Endometrial microvascular endothelial cells (primary cell): Measurements from ENCODE around the gene EARS2. TPM values are rescaled to one million over a fixed set of nuclear protein-coding genes. Genes with fewer than 3 reads are reported as not detected.
"Not testable (repeated sequence)": the region's sequence is repeated elsewhere in the genome, so short reads cannot be mapped to it uniquely, and the experiment has no call there.

Experiments
- in situ Hi-C: cut with HindIII; loops from 2 replicates; pipeline ENCODE4 v1.10.0; 2017; ENCODE audit warnings: low sequenced_read_pairs, low pct_unique_long_range_greater_than_20kb; ENCODE audit errors: inconsistent ontology term
- total RNA-seq: library from RNA; depleted of rRNA; stranded (reverse); fragments of >200 nt; gene quantifications from one replicate; pipeline ENCODE4 v1.2.3, GENCODE V29; 2015; ENCODE audit errors: inconsistent ontology term

EARS2 gene
- total RNA-seq, 1 donor from 2014 or later: 16.9 TPM

GRCh38 chr16:23511731-23512130 is 45.4 kb downstream of the EARS2 start:
- in situ Hi-C loops: no loop called here

GRCh38 chr16:23510915-23511270 is 46.3 kb downstream of the EARS2 start:
- in situ Hi-C loops: not testable (repeated sequence)

DNA sequence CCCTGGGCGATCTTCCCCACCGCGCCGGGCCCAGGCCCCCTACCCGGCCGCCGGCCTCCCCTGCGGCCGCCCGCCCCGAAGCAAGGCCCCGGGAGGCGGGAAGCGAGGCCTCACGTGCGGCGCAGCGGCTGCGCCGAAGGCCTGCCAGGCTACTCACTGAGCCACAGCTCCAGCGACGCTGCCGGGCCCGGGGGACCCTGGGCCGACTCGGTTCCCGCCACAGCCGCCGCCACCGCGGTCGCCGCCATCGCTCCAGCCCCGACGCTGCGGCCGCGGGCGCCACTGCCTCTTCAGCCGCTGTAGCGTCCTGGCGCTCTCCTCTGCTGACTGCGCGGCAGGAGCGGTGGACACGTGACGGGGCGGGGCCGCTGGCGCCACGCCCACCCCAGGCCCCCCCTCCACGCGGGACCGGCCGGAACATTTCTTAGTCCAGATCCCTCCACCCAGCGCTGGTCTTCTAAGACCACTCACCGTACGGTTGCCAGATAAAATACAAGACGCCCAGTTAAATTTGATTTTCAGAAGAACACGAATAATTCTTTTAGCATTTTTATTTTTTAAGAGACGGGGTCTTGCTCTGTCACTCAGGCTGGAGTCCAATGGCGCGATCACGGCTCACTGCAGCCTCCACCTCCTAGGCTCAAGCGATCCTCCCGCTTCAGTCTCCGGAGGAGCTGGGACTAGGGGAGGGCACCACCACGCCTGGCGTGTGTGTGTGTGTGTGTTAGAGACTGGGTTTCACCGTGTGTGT is 46.8 kb downstream of the EARS2 start, which contains the start of gene GGA2:
Gene GGA2, minus strand, starts transcription at position 331 of the 751 bp plus-strand sequence. Its CDS starts 83 bp downstream, at position 248.
- in situ Hi-C loops: no loop called here

- in situ Hi-C loops: no loop called here
These were observed 47.4 kb downstream of the EARS2 start for GRCh38 chr16:23509782-23510163.

- in situ Hi-C loops: no loop called here
These were observed 47.8 kb downstream of the EARS2 start for GRCh38 chr16:23509441-23509754.

- in situ Hi-C loops: no loop called here
These were observed 48.3 kb downstream of the EARS2 start for GRCh38 chr16:23508589-23509440.

GRCh38 chr16:23506606-23506994 is 50.5 kb downstream of the EARS2 start:
- in situ Hi-C loops: no loop called here

DNA sequence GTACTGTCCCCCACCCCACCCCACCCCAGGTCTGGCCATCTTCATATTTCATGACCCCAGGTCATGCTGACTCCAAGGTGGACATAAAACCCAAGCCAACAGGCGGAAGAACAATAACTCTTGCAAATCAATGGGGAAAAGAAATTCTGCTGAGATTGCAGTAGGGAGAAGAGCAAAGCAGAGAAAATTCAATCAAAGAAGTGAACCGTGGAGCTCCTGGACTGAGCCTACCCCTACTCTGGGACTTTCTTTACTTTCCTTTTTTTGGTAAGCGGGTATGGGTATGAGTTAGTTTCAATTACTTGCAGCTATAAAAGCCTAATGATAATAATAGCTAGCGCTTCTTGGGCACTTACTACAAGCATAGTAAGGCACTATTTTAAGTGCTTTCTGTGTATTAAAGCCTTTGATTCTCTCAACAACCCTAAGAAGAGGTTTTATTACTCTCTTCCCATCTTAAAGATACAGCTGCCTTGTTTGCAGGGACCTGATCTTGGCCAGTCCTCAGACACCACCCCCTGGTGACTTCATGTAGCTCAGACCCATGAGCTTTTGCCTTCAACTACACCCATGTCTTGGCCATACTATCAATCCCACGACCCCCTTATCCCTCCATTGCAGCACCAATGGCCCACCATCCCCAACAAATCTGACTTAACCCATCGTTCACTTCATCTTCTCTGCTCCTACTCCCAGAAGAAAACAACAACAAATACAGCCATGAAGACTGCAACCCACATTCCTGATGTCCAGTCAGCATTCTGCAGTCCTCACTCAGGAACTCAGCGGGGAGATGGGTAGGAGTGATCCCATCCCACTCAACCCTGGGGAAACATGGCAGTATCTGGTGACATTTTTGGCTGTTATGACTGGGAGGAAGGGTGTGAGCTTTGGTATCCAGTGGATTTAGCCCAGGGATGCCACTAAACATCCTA is 51.2 kb downstream of the EARS2 start:
- in situ Hi-C loops: no loop called here

DNA sequence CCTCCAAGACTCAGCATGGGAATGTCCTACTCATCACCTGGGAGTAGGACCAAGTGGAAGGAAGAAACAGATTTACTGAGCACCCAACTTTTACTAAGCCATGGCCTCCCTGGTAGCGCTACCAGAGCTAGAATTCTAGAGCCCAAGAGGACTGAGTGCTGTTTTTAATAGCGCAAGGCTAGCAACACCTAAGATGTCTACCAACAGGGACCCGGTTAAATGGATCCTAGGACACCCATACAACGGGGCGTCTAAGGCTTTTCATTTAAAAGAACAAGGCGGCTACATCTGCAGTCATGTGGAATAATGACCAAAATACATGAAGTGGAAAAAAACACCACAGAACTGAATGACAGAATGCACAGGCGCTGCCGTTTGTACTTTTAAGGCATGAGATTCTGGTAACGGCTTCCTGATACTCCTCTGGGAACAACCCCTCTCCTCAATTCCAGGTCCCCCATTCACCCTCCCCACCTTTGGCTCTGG is 51.9 kb downstream of the EARS2 start:
- in situ Hi-C loops: no loop called here

GRCh38 chr16:23504453-23505179 is 52.5 kb downstream of the EARS2 start:
- in situ Hi-C loops: no loop called here

DNA sequence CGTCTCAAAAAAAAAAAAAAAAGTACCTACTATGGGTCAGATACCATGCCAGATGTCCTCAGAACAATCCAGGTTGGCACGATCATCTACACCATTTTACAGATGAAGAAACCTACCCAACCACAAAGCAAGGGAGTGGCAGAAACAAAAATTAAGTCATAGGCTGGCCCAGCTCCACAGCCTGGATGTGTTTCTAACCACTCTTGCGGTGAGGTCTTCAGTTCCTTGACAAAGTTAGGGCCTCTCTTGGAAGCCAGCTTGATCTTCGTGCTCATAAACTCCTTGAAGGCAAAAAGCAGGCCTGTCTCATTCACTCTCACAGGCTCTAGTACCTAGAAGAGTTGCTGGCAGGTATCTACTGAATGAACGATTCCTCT is 53.1 kb downstream of the EARS2 start:
- in situ Hi-C loops: no loop called here

DNA sequence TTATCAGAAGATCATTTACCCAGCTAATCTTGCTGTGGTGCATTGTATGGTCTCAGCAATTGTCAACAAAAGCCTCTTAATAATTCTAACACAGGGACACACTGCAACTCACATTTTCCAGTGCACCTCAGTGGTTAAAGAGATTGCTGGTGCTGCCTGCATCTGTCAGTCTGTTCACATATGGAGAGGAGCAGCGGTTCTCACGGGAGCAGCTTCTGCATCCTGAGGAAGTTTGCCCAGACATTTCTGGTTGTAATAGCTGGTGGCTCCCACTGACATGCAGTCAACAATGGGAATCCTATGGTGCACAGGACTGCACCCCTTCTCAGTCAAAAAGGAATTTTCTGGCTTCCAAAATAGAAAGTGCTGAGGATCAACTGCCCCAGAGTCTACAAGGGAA is 54.7 kb downstream of the EARS2 start:
- in situ Hi-C loops: no loop called here

DNA sequence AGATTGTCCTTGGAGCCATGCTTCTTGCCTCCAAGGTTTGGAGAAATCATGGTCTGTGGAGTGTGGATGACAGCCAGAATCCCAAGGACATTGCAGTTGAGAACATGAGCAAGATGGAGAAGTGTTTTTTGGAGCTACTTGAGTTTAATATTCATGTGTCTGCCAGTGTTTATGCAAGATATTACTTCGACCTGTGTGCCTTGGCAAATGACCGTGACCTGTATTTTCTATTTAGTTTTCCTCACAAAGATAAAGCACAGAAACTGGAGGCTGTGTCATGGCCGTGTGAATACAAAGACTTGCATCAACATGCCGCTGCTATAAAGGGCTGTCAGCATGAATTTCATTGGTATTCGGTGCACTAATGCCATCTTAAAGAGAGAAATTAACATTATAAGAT is 55.9 kb downstream of the EARS2 start:
- in situ Hi-C loops: no loop called here

- in situ Hi-C loops: no loop called here
These were observed 56.3 kb downstream of the EARS2 start for GRCh38 chr16:23500862-23501225.

GRCh38 chr16:23500212-23500861 is 56.8 kb downstream of the EARS2 start:
- in situ Hi-C loops: no loop called here

DNA sequence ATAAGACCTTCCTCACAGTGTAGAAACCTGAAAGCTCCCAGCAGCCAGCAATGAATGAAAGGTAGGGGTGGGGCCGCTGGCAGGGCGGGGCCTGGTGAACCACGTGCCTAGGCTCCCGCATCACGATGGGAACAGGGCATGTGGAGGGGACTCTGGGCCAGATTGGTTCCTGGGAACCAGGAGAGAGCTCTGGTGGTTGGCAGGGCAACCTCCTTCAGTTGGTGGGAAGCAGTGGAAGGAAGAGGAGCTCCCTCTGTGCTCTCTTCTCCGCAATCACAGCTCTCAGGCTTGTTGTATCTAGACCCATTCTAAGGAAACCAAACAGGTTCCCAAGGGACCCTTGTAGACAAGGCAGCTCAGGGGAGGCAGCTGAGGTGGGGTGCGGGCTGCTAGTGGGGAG is 57.3 kb downstream of the EARS2 start:
- in situ Hi-C loops: no loop called here

GRCh38 chr16:23498863-23499262 is 58.3 kb downstream of the EARS2 start:
- in situ Hi-C loops: no loop called here

- in situ Hi-C loops: no loop called here
These were observed 59.6 kb downstream of the EARS2 start for GRCh38 chr16:23497543-23497868.
